HG02885 (cell line): ENCODE data around the gene GALNT5.
A peak's percentile ranks its signal among the peaks of the same experiment; 100 is the strongest.

ENCODE experiments used
- ATAC-seq: cut with Tn5 transposase; IDR thresholded peaks from one replicate; pipeline ENCODE4 v1.9.1; 2021; ENCODE audit warnings: mild to moderate bottlenecking; ENCODE audit not compliant: unreplicated experiment, poor library complexity

The GALNT5 gene

GRCh38 chr2:157287160-157287559 is 29.7 kb downstream of the GALNT5 start:
- no peak for ATAC-seq

GRCh38 chr2:157290525-157290924 is 33.0 kb downstream of the GALNT5 start:
- no peak for ATAC-seq

GRCh38 chr2:157291018-157291417 is 33.5 kb downstream of the GALNT5 start:
- ATAC-seq = no peak

- ATAC-seq = no peak
Measured at GRCh38 chr2:157292853-157293252, 35.3 kb downstream of the GALNT5 start.

GRCh38 chr2:157296490-157296889 is 39.0 kb downstream of the GALNT5 start:
- ATAC-seq = no peak

GRCh38 chr2:157296958-157297357 is 39.5 kb downstream of the GALNT5 start:
- ATAC-seq = no peak

GRCh38 chr2:157301307-157301706 is 43.8 kb downstream of the GALNT5 start:
- ATAC-seq = no peak

GRCh38 chr2:157302492-157303099 is 45.1 kb downstream of the GALNT5 start:
- ATAC-seq = peak; percentile 87

- ATAC-seq = no peak
Measured at GRCh38 chr2:157303612-157304011, 46.1 kb downstream of the GALNT5 start.

GRCh38 chr2:157304811-157305722 is 47.6 kb downstream of the GALNT5 start:
- no peak for ATAC-seq

- no peak for ATAC-seq
Measured at GRCh38 chr2:157305723-157306110, 48.2 kb downstream of the GALNT5 start.

GRCh38 chr2:157307021-157307420 is 49.5 kb downstream of the GALNT5 start:
- no peak for ATAC-seq

GRCh38 chr2:157309878-157310277 is 52.4 kb downstream of the GALNT5 start:
- ATAC-seq = no peak

GRCh38 chr2:157311706-157312105 is 54.2 kb downstream of the GALNT5 start:
- no peak for ATAC-seq

- ATAC-seq = peak; percentile 49
Measured at GRCh38 chr2:157312866-157313486, 55.5 kb downstream of the GALNT5 start.

- ATAC-seq = no peak
Measured at GRCh38 chr2:157315901-157316300, 58.4 kb downstream of the GALNT5 start.

GRCh38 chr2:157318884-157319283 is 61.4 kb downstream of the GALNT5 start:
- no peak for ATAC-seq

GRCh38 chr2:157319795-157320194 is 62.3 kb downstream of the GALNT5 start:
- ATAC-seq = no peak

- no peak for ATAC-seq
Measured at GRCh38 chr2:157320409-157320808, 62.9 kb downstream of the GALNT5 start.

GRCh38 chr2:157321466-157321865 is 64.0 kb downstream of the GALNT5 start:
- no peak for ATAC-seq

GRCh38 chr2:157322432-157322831 is 64.9 kb downstream of the GALNT5 start:
- ATAC-seq = no peak
